ENCODE measurements around the gene SEMA3D. TPM values are rescaled to one million over a fixed set of nuclear protein-coding genes. Genes with fewer than 3 reads are reported as not detected.

The SEMA3D gene
- total RNA-seq, 1 donor from 2014 or later: 0.50 TPM

- no peaks in the 10 kb centered on the region for H3K36me3 ChIP-seq (ENCODE audit: control insufficient read depth, insufficient read depth, low read length)
- TF ChIP-seq, protein P1, sequence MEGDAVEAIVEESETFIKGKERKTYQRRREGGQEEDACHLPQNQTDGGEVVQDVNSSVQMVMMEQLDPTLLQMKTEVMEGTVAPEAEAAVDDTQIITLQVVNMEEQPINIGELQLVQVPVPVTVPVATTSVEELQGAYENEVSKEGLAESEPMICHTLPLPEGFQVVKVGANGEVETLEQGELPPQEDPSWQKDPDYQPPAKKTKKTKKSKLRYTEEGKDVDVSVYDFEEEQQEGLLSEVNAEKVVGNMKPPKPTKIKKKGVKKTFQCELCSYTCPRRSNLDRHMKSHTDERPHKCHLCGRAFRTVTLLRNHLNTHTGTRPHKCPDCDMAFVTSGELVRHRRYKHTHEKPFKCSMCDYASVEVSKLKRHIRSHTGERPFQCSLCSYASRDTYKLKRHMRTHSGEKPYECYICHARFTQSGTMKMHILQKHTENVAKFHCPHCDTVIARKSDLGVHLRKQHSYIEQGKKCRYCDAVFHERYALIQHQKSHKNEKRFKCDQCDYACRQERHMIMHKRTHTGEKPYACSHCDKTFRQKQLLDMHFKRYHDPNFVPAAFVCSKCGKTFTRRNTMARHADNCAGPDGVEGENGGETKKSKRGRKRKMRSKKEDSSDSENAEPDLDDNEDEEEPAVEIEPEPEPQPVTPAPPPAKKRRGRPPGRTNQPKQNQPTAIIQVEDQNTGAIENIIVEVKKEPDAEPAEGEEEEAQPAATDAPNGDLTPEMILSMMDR (IDR thresholded peaks at IDR 0.05; ENCODE audit: insufficient read depth, low read length, poor library complexity, severe bottlenecking): peak; percentile 54
- H3K27me3 ChIP-seq (ENCODE audit: control insufficient read depth, insufficient read depth, low read length): no peaks in the 10 kb centered on the region
- H3K4me3 ChIP-seq (ENCODE audit: low read depth, low read length): no peak overlapping the region
- no peak for DNase-seq (ENCODE audit: low read depth)
These were observed 165.7 kb downstream of the SEMA3D start for GRCh38 chr7:85021101-85021704.

DNA sequence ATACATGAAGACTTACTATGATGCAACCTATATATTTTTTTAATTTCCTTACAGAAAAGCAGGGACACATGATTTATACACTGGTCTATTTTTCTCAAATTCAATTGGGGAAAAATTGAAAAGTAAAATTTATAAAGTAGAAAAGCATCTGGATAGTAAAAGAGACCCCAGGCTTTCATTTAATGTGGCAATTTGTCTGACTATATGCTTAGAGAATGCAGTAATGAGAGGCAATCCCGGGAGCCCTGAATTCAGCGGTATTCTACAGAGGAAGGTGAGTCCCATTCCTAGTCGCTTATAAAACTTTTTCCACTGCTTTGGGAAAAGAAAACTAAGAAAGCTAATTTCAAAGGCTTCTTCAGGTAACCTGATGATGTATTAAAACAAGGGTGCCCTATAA, 167.1 kb downstream of the SEMA3D start:
- no peaks in the 10 kb centered on the region for H3K36me3 ChIP-seq (ENCODE audit: control insufficient read depth, insufficient read depth, low read length)
- TF ChIP-seq, protein P1 (IDR thresholded peaks at IDR 0.05; ENCODE audit: insufficient read depth, low read length, poor library complexity, severe bottlenecking): no peak
- no peak for DNase-seq (ENCODE audit: low read depth)
- H3K4me3 ChIP-seq (ENCODE audit: low read depth, low read length): no peak overlapping the region
- H3K27me3 ChIP-seq (ENCODE audit: control insufficient read depth, insufficient read depth, low read length): no peaks in the 10 kb centered on the region

DNA sequence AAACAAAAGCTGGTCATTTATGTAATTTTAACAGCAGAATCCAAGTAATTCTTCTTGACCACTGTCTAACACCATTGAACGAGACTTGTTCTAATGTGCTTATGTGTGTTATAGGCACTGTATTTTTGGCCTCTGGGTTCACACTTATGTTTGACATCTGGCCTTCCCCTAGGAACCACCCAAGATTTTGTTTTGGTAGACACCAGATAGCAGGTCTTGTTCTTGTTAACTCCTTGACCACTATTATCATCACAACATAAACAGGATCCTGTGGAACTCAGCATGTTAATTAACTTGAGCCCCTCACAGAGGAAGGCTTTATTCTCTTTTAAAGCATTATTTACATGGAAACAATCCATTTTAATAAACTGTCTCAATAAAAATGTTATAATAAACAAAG, 167.7 kb downstream of the SEMA3D start:
- H3K27me3 ChIP-seq (ENCODE audit: control insufficient read depth, insufficient read depth, low read length): no peaks in the 10 kb centered on the region
- H3K36me3 ChIP-seq (ENCODE audit: control insufficient read depth, insufficient read depth, low read length): no peaks in the 10 kb centered on the region
- H3K4me3 ChIP-seq (ENCODE audit: low read depth, low read length): no peak overlapping the region
- DNase-seq (ENCODE audit: low read depth): no peak
- TF ChIP-seq, protein P1 (IDR thresholded peaks at IDR 0.05; ENCODE audit: insufficient read depth, low read length, poor library complexity, severe bottlenecking): no peak

DNA sequence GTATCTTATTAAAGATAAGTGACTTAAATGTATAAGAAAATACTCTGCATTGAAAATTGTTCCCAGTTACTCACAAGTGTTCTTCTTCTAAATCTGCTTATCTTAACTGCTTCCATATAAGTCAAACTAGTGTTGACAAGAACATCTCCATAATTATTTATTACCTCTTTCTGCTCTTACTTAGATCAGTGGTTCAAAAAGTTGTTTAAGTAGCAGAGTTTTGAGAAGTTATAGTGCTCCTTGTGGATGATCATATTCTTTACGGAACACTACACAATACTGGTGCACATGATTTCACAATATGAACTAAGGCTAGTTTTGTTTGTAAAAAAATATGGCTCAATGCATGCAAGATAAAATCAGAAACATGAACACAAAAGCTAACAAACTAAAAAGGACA, 168.4 kb downstream of the SEMA3D start:
- no peak for DNase-seq (ENCODE audit: low read depth)
- H3K36me3 ChIP-seq (ENCODE audit: control insufficient read depth, insufficient read depth, low read length): no peaks in the 10 kb centered on the region
- H3K27me3 ChIP-seq (ENCODE audit: control insufficient read depth, insufficient read depth, low read length): no peaks in the 10 kb centered on the region
- TF ChIP-seq, protein P1 (IDR thresholded peaks at IDR 0.05; ENCODE audit: insufficient read depth, low read length, poor library complexity, severe bottlenecking): no peak
- no peak overlapping the region for H3K4me3 ChIP-seq (ENCODE audit: low read depth, low read length)

DNA sequence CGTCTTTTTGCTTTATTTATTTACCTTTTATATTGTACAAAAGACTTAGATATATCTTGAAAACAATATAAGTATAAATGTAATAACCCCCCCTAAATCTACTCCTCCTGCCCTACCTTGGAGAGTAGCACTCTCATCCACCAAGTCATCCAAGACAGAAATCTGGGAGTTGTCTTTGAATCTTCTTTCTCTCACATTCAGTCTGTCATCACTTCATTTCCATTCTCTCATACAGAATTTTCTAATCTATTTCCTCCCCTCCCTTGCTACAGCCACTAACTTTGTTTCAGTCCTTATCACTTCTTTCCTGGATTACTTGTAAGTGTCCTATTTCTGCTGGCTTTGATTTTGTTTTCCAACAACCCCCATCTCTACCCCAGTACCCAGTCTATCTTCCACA, 170.6 kb downstream of the SEMA3D start:
- no peaks in the 10 kb centered on the region for H3K36me3 ChIP-seq (ENCODE audit: control insufficient read depth, insufficient read depth, low read length)
- TF ChIP-seq, protein P1 (IDR thresholded peaks at IDR 0.05; ENCODE audit: insufficient read depth, low read length, poor library complexity, severe bottlenecking): no peak
- no peak for DNase-seq (ENCODE audit: low read depth)
- no peaks in the 10 kb centered on the region for H3K27me3 ChIP-seq (ENCODE audit: control insufficient read depth, insufficient read depth, low read length)
- H3K4me3 ChIP-seq (ENCODE audit: low read depth, low read length): no peak overlapping the region

All from kidney epithelial cell (primary cell).